GM21619 (cell line): ENCODE data around the gene CNPY4.
"Not testable (repeated sequence)": the region's sequence is repeated elsewhere in the genome, so short reads cannot be mapped to it uniquely, and the experiment has no call there.

Experiments
- ATAC-seq: cut with Tn5 transposase; IDR thresholded peaks from one replicate; pipeline ENCODE4 v1.9.1; 2021; ENCODE audit not compliant: unreplicated experiment

The CNPY4 gene

GRCh38 chr7:100146350-100146749 lies 26.9 kb downstream of the CNPY4 start:
- not testable (repeated sequence) for ATAC-seq

DNA sequence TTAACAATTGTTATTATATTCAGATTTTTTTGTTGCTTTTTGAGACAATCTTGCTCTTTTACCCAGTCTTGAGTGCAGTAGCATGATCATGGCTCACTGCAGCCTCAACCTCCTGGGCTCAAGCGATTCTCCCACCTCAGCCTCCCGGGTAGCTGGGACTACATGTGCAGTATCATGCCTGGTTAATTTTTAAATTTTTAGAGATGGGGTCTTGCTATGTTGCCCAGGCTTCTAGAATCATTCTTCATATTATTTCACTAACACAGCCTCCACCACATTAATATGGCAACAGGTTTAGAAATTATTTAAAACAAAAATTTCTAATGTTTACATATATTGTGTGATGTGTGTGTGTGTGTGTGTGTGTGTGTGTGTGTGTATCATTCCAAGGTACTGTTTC lies 27.8 kb downstream of the CNPY4 start:
- no peak for ATAC-seq

DNA sequence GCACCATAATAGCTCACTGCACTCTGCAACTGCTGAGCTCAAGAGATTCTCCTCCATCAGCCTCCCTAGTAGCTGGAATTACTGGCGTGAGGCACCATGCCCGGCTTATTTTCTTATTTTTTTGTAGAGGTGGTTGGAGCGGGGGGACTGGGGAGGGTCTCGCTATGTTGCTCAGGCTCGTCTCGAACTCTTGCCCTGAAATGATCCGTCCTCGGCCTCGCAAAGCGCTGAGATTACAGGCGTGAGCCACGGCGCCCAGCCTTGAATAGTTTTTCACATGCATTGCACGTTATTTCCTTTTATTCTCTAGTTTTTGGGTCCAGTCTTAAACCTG lies 28.8 kb downstream of the CNPY4 start:
- ATAC-seq = no peak

GRCh38 chr7:100148559-100149328 lies 29.3 kb downstream of the CNPY4 start, which contains the start of gene LAMTOR4:
TSS of gene LAMTOR4 (plus strand) at chr7:100148918. CDS start at chr7:100148973, 55 bp downstream.
- ATAC-seq = peak; percentile 98

DNA sequence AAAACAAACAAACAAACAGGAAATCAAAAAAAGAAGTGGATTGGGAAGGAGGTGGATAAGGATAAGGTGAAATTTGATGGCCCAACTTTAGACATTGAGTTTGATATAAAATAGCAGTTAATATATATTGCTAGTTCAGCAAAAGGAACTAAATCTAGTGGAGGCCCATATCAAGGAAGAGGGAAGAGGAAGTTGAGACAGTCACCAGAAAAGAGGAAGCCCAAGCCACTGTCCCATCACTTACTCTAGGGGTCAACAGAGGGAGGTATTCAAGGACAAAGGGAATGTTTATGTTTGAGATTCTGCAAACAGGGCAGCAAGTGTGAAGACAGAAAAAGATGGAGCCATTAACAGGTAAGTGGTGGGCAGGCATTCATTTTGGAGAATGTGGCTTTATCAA lies 33.0 kb downstream of the CNPY4 start:
- no peak for ATAC-seq

GRCh38 chr7:100152937-100153666 lies 33.7 kb downstream of the CNPY4 start:
- no peak for ATAC-seq

DNA sequence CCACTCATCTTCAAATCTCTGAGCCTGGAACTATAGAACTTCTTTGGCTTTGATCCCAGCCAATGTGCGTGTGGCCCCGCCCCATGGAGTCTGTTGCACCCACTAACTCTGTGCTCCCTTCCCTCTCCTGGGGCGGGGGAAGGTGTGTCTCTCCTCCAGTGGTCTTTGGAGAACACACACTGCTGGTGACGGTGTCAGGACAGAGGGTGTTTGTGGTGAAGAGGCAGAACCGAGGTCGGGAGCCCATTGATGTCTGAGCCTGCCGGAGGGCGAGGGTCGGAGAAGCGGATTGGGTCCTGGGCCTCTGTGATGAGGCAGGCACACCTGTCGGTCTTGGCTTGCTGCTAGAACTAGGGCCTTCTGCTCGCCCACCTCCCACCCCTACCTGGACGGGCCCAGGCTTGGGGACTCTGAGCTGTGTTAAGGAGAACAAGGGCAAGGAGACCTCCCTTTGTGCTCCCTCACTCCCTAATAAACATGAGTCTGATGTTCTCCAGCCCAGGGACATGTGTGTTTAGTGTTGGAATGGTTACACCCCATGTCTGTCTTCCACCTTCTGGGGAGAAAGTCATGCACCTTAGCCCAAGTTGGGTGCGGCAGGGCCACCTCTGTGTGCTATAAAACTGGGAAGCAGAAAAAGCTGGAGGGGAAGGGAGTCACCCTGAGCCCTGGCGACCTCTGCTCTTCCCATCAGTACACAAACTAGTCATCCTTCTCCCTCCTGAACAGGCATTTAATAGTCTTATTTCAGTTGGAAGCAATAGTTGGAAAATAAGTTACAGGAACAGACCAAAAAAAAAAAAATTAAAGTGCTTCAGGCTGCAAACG lies 34.5 kb downstream of the CNPY4 start:
- ATAC-seq = no peak

DNA sequence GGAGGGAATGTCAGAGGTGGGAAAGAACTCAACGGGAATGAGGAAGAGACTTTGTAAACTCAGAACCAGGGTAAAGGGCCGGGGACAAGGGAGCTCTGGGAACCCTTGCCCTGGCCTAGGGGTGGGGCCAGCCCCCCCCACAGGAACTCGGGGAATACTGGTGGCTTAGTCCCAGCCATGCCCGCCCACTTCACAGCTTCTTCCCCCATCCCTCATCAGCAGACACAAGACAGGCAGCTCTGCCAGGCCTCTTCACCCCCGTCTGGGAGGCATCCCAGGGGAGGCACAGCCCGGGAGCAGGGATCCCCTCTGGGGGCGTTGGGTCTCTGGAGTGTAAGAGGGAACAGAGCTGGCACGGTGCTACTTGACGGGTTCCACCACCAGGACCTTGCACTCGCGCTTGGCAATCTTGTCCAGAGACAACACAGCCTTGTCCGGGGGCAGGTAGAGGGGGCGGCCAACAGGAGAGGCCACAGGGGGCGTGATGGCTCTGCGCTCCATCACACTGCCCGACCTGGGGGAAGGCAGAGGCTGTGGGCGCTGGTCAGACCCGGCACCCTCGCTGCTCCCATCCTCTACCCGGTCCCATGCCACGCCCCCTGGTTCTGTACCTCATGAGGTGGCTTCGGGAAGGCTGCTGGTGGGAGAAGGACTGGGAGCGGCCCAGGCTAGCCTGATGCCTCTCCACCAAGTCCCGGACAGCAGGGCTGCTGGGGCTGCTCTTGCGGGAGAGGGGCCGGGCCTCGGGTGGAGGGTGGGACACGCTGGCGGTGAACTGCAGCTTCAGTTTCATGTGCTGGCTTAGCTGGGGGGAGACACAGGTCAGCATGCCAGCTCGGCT lies 35.4 kb downstream of the CNPY4 start:
- ATAC-seq = no peak

DNA sequence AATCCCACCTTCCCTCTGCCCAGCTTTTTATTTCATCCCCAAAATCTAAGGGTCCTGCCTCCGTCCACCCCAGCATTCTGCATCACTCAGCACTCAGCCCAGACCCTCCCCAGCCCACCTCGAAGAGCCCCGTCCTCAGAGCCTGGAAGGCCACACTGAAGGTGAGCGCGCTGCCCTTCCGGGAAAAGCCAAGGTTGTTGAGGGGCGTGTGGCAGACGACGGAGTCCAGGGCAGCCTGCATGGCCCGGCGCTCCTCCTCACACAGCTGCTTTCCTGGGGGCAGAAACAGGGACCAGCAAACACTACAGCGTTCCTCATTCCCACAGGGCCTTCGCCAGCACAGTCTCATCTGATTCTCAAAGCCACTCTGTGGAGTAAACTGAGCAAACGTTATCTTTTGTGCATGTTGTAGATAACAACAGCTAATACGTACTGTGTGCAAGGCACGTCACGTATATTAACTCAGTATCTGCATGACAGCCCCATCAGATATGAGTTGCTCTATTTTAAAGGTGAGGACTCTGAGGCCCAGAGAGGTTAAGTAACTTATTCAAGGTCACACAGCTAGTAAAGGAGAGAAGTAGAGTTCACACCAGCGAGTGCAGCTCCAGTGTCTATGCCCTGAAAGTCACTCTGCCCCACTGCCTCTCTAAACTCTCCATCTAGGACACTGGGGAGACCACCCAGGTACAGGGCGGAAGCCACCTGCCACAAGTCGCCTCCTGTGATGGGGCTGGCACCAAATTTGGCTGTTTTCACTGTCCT lies 36.3 kb downstream of the CNPY4 start:
- no peak for ATAC-seq

DNA sequence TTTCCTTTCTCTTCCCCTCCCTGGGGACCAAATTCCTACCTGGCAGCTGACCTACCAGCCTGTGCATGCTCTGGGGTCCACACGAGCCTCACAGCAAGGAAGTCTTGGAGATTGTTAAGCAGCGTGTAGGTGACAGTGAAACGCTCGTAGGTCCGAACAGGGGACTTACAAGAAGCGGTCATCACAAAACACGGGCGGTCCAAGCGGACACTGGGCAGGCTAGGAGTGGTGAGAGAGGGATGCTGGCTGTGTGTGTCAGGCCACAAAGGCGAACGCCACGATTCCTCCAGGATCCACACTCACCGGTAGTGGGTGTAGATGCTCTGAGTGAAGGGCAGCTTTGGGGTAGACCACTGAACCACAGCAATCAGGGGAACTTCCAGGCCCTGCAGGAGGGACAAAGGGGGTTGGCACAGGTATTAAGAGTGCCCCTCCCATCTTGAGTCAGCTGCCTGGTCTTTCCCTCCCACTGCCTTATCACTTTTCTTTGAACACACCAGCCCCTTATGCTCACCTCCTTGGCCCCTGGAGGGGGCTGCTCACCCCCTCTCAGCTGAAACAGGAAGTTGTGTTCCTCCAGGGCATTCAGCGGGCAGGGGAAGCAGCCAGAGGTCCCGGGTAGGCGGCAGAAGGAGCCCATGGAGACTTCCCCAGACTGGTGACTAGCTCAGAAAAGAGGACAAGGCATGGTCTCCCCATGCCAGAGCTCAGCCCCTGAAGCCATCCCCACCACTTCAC lies 37.1 kb downstream of the CNPY4 start:
- no peak for ATAC-seq

GRCh38 chr7:100157069-100157333 lies 37.6 kb downstream of the CNPY4 start:
- ATAC-seq = no peak

- ATAC-seq = no peak
Observed at GRCh38 chr7:100157334-100158228, 38.1 kb downstream of the CNPY4 start.

DNA sequence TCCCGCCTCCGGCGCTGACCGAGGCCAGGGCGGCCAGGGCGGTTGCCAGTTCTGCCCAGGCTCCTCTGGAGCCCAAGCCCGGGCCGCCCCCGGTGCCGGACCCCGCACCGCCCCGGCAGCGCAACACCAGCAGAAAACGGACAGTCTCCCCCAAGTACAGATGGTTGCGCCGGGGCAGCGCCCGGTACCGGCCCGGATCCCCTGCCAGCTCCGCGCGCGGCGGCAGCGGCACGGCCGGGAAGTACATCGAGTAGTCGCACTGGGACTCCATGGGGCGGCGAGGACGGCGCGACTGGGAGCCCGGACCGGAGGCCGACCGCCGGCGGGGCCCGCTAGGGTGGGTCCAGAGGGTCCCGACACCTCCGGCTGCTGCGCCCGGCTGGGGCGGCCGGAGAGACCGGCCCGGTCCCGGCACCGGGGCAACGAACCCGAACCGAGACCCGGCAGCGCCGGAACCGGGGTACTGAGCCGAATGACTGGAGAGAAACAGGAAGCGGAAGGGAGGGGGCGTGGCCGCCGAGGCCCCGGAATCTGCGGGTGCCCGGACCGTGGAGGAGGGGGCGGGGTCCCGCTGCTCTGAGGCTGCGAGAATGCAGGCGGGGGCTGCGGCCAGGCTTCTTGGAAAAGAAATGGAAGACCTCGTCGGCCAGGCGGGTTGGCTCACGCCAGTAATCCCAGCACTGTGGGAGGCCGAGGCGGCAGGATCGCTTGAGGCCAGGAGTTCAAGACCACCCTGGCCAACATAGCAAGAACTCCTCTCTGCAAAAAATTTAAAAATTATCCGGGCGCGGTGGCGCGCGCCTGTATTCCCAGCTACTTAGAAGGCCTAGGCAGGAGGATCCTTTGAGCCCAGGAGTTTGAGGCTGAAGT lies 39.0 kb downstream of the CNPY4 start, which contains the start of gene TRAPPC14:
Gene TRAPPC14 (minus strand): TSS at position 495 of the 870 bp plus-strand sequence. CDS start 224 bp downstream, at position 271.
- ATAC-seq = peak; percentile 70

GRCh38 chr7:100159099-100159623 lies 39.7 kb downstream of the CNPY4 start:
- no peak for ATAC-seq

DNA sequence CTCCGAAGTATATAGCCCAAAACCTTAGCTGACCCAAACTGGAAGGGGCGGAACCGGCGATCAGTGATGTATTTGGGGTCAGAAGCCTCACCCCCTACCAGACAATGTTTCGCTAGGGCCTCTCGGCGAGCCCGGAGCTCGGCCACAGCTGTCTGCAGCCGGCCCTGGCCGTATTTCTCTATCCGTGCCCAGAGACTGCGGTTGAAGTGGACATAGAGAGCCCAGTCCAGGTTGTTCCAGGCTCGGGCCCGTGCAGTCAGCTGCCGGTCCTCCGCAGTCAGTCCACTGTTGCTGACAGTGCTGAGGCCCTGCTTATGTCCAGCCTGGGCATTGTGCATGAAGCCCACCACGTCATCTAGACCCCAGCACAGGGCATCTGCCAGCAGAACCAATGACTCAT lies 40.6 kb downstream of the CNPY4 start:
- ATAC-seq = no peak

GRCh38 chr7:100163006-100163531 lies 43.6 kb downstream of the CNPY4 start:
- no peak for ATAC-seq

GRCh38 chr7:100163871-100164270 lies 44.4 kb downstream of the CNPY4 start:
- ATAC-seq = no peak
